GM21423 (cell line): ENCODE data around the gene BECN2.

Experiments
- ATAC-seq: cut with Tn5 transposase; IDR thresholded peaks from one replicate; pipeline ENCODE4 v1.9.1; 2021; ENCODE audit warnings: mild to moderate bottlenecking, moderate library complexity; ENCODE audit not compliant: unreplicated experiment

Gene BECN2

GRCh38 chr1:241957692-241958494 lies at the start of gene BECN2:
Gene BECN2 (plus strand): TSS chr1:241957767. CDS start chr1:241957767, 0 bp downstream.
- ATAC-seq, result no peak

- no peak for ATAC-seq
Measured at GRCh38 chr1:241916196-241916595, 41.4 kb upstream of the BECN2 start.

- no peak for ATAC-seq
Measured at GRCh38 chr1:241917487-241917886, 40.1 kb upstream of the BECN2 start.

- no peak for ATAC-seq
Measured at GRCh38 chr1:241918879-241919278, 38.7 kb upstream of the BECN2 start.

GRCh38 chr1:241924080-241924808 lies 33.3 kb upstream of the BECN2 start:
- ATAC-seq, result no peak

GRCh38 chr1:241926141-241926540 lies 31.4 kb upstream of the BECN2 start:
- ATAC-seq, result no peak

- no peak for ATAC-seq
Measured at GRCh38 chr1:241927321-241927720, 30.2 kb upstream of the BECN2 start.

- no peak for ATAC-seq
Measured at GRCh38 chr1:241932845-241933244, 24.7 kb upstream of the BECN2 start.

- ATAC-seq, result no peak
Measured at GRCh38 chr1:241934201-241934848, 23.2 kb upstream of the BECN2 start.

GRCh38 chr1:241934866-241935265 lies 22.7 kb upstream of the BECN2 start:
- ATAC-seq, result no peak

- no peak for ATAC-seq
Measured at GRCh38 chr1:241939798-241940197, 17.8 kb upstream of the BECN2 start.

GRCh38 chr1:241942738-241943137 lies 14.8 kb upstream of the BECN2 start:
- ATAC-seq, result no peak

GRCh38 chr1:241944300-241944699 lies 13.3 kb upstream of the BECN2 start:
- no peak for ATAC-seq

- ATAC-seq, result no peak
Measured at GRCh38 chr1:241947354-241947753, 10.2 kb upstream of the BECN2 start.

- ATAC-seq, result no peak
Measured at GRCh38 chr1:241950390-241950789, 7.2 kb upstream of the BECN2 start.

- no peak for ATAC-seq
Measured at GRCh38 chr1:241962153-241962552, 4.6 kb downstream of the BECN2 start.

- no peak for ATAC-seq
Measured at GRCh38 chr1:241963722-241964121, 6.2 kb downstream of the BECN2 start.

GRCh38 chr1:241964550-241965282 lies 7.1 kb downstream of the BECN2 start:
- ATAC-seq, result no peak

- no peak for ATAC-seq
Measured at GRCh38 chr1:241968611-241969010, 11.0 kb downstream of the BECN2 start.

GRCh38 chr1:241972703-241973369 lies 15.3 kb downstream of the BECN2 start:
- ATAC-seq, result no peak

GRCh38 chr1:241976229-241976628 lies 18.7 kb downstream of the BECN2 start:
- ATAC-seq, result no peak
